GM20431 (cell line): ENCODE measurements around the gene KIDINS220.
"Not testable (repeated sequence)": the region's sequence is repeated elsewhere in the genome, so short reads cannot be mapped to it uniquely, and the experiment has no call there.

Experiments
- in situ Hi-C: fragments of 300-500 bp; cut with MseI, MboI; formaldehyde crosslinking; loops from one replicate; pipeline ENCODE4 v1.15.0; 2020; ENCODE audit warnings: low sequenced_read_pairs; ENCODE audit not compliant: unreplicated experiment

Gene KIDINS220

GRCh38 chr2:8761529-8762164 is 75.8 kb downstream of the KIDINS220 start:
- in situ Hi-C loops: no loop called here

GRCh38 chr2:8756716-8757115 is 80.7 kb downstream of the KIDINS220 start:
- in situ Hi-C loops: no loop called here

DNA sequence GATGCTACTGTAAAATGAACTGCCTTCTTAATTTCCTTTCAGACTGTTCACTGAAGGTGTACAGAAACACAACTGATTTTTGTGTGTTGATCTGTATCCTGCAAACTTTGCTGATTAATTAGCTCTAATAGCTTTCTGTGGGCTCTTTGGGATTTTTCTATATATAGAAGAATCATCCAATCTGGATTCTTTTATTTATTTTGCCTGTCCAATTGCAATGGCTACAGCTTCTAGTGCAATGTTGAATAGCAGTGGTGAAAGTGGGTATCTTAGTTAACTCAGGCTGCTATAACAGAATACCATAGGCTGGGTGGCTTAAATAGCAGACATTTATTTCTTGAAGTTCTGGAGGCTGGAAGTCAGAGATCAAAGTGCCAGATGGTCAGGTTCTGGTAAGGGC is 81.2 kb downstream of the KIDINS220 start:
- in situ Hi-C loops: no loop called here

- in situ Hi-C loops: no loop called here
Measured at GRCh38 chr2:8754106-8754776, 83.2 kb downstream of the KIDINS220 start.

GRCh38 chr2:8753609-8754008 is 83.8 kb downstream of the KIDINS220 start:
- in situ Hi-C loops: no loop called here

GRCh38 chr2:8752385-8752784 is 85.0 kb downstream of the KIDINS220 start:
- in situ Hi-C loops: no loop called here

- in situ Hi-C loops: no loop called here
Measured at GRCh38 chr2:8750221-8750620, 87.2 kb downstream of the KIDINS220 start.

GRCh38 chr2:8743261-8743660 is 94.2 kb downstream of the KIDINS220 start:
- in situ Hi-C loops: no loop called here

GRCh38 chr2:8740136-8740535 is 97.3 kb downstream of the KIDINS220 start:
- in situ Hi-C loops: no loop called here

- in situ Hi-C loops: no loop called here
Measured at GRCh38 chr2:8737571-8738175, 99.7 kb downstream of the KIDINS220 start.

- in situ Hi-C loops: no loop called here
Measured at GRCh38 chr2:8732601-8733000, 104.8 kb downstream of the KIDINS220 start.

DNA sequence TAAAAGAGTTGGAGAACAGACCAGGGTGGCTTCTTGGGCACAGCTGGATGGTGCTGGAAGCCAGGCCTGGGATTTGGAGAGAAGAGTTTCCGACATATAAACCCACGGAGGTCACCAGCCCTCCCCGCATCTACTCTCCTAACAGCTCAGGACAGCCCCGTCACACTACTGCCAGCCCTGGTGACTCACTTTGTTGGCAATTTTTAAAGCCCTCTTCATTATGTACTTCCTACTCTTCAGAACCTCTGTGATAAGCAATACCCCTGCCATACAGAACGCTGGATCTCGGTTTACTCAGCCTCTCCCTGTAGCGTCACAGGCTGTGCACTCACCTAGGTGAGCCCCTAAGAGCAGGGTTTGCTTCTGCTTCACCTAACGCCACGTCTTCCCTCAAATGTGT is 107.5 kb downstream of the KIDINS220 start:
- in situ Hi-C loops: no loop called here

DNA sequence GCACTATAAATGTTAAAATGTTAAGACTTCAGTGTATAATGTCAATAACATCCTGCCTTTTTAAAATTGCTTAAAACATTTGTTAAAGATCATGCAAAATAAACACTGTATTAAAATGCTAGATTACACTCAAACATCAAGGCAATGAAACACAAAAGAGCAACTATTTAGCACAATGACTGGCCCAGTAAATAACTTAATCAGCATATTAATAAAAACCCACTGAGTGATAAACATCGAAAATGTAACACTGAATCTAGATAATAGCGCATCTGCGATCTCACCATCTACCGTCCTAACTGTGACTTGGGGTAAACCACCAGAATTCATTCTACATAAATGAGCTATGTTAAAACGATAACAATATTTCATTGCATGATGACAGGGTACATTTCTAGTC is 108.3 kb downstream of the KIDINS220 start:
- in situ Hi-C loops: not testable (repeated sequence)

DNA sequence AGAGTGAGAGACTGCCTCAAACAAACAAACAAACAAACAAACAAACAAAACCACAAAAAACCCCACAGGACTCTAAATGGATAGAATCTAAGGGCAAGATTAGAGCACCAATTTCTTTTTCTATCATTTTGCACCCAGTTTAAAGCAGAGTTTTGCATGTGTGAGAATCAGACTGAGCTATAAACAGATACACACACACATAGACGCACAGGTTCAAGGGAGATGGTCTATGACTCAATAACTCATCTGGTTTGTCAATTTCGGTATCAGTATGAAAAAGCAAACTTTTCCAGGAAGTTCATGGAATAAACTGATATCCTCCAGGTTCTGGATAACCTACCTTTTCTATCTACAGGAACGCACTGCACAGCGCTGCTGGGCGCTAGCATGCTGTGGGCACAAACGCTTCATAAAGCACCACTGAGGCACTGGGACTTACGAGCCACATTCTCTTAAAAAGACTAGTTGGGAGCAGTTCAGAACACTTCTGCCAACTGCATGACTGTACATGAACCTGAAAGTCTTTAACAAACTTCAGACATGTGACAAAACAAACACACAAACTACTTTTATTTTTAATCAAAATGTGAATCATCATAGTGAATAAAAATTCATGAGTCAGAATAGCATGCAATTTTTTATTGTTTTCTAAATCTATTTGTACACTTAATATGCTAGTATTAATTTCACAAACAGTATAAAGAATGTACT is 109.0 kb downstream of the KIDINS220 start:
- in situ Hi-C loops: no loop called here

DNA sequence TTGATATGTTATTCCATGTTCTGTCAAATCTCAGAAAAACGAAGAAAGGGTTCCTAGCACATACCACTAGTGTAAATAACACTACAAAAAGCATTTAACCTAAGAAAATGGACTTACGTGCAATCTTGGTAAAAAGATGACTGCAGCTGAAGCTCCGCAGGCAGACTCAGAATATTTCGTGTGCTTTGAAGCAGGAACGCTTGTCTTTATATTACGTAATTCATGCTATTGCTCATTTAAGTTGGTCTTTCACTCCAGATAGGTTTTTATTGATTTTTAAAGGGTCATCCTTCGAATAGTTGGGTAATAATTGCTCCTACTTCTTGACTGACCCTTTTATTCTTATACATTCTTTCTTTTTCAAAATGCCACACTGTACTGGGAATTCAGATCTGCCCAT is 111.6 kb downstream of the KIDINS220 start:
- in situ Hi-C loops: no loop called here

DNA sequence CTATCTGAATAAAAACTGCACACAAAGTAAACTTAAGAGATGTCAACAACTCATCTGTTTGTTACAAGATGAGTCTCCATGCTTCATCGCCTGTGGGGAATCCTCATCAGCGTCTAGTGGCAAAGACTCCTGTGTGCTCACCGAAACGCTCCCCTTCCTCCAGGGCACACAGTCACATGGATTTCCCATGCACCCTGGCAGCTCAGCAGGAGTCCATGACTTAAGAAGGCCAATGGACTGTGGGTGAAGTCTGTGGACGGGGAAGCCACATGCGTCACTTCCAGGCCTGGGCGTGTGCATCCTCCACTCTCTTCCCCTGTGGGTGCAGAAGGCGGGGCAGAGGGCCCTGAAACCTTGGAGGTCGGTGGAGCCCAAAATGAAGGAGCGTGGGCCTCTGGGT is 114.4 kb downstream of the KIDINS220 start:
- in situ Hi-C loops: no loop called here

DNA sequence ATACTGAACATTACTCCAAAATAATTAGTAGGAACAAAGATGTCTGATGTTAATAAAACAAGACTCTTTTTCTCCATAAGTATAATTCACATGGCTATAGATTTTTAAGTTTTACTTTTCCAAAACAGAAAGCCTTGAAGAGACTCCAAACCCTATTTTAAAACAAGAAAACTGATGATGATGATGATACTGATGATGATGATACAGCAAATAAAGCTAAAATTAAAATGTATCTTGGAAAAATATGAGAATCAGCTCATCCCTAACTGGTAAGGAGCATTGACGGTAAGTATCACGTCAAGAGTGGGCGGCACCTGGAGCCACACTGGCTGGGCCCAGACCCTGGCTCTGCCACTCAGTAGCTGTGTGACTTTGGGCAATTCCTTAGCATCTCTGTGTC is 116.0 kb downstream of the KIDINS220 start:
- in situ Hi-C loops: no loop called here

- in situ Hi-C loops: no loop called here
Measured at GRCh38 chr2:8720741-8721140, 116.7 kb downstream of the KIDINS220 start.

DNA sequence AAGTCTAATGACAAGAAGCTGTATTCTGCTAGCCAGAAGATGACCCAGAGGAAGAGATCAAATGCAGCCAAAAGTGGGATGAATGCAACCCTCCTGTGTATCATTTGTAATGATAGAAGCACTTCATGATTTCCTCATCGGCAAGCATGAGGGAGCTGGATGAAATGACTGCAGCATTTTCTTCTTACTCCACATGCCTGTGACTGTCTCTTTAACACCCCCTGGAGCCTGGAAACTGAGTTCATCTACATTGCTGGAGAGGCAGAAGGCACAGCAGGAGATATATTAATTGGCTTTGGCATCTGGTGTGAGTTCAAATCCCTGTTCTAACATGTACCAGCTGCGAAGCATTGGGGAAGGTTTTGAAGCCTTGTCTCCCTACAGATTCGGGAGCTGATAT is 117.9 kb downstream of the KIDINS220 start:
- in situ Hi-C loops: no loop called here

DNA sequence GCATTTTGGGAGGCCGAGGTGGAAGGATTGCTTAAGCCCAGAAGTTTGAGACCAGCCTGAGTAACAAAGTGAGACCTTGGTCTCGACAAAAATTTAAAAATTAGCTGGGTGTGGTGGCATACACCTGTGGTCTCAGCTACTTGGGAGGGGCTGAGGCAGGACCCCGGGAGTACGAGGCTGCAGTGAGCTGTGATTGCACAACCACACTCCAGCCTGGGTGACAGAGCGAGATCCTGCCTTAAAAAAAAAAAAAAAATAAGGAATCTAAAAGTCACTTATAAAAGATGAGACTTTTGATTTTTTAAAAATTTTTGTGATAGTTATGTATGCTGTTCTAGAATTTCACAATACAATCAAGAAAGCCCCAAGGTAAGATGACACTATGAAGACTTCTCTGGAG is 122.4 kb downstream of the KIDINS220 start:
- in situ Hi-C loops: no loop called here

GRCh38 chr2:8714283-8714682 is 123.1 kb downstream of the KIDINS220 start:
- in situ Hi-C loops: no loop called here
